ENCODE data around the gene PYGM.

DNA sequence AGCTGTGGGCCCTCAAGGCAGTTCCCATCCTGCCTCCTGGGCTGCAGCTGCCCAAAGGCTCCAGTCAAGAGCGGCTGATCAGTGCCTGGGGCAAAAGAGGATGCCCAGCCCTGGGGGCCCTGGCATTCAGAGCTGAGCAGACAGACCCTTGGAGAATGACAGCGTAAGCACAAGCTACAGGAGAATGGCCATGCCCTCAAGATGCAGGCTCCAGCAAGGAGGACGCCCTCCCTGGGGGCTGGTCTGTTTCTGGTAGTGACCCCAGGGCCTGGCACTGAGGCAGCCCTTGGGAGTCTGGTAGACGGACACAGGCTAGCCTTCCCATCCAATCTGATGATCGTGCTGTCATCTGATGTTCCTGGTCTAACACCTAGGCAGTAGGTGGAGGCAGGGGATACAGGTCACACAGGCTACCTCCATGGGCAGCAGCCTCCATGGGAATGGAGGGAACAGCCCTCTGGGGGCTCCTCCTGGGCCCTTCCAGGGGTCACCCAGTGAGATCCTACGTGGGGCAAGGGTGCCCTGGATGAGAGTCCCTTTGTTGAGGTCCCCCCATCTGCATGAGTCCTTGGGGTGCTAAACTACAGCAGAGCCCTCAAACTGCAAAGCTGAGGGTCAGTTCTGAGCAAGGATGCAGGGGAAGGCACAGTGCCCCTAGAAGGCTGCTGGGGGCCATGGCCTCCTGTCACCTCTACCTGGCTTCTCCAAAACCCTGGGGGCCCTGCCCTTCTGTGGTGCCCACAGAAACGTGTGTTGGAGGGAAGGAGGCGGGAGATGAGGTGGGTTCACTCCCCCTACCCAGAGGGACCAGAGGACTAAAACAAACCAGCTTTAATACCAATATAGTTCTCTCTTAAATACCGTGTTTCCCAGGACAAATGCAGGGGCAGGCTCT is 28.8 kb upstream of the PYGM start:
- TF ChIP-seq POLR2A (IDR thresholded peaks at IDR 0.05; ENCODE audit: low read length) (no peak), GATA1 (IDR thresholded peaks at IDR 0.05; ENCODE audit: low read depth, low read length) (no peak)

Measured in erythroblast (primary cell).